Activated CD8-positive, alpha-beta memory T cell treated with anti-CD3 and anti-CD28 coated beads, Interleukin-2, amount 50 U/mL, for 4 hours (primary cell): ENCODE results near the gene NAPA.

Experiments
- DNase-seq: peaks from one replicate; pipeline ENCODE4 v3.0.0-alpha.2; 2020

Gene NAPA

GRCh38 chr19:47483800-47484690 lies 30.8 kb downstream of the NAPA start, which contains the start of gene KPTN:
Gene KPTN (minus strand): TSS chr19:47484219. CDS start chr19:47484160, 59 bp downstream.
- DNase-seq, result peak; percentile 90

- no peak for DNase-seq
These were observed 31.7 kb downstream of the NAPA start for GRCh38 chr19:47483200-47483599.

GRCh38 chr19:47481460-47482052 lies 33.3 kb downstream of the NAPA start:
- DNase-seq, result no peak

- DNase-seq, result no peak
These were observed 34.2 kb downstream of the NAPA start for GRCh38 chr19:47480658-47481057.

GRCh38 chr19:47479701-47480503 lies 35.0 kb downstream of the NAPA start:
- no peak for DNase-seq

- no peak for DNase-seq
These were observed 38.4 kb downstream of the NAPA start for GRCh38 chr19:47476438-47476972.

GRCh38 chr19:47475465-47475864 lies 39.4 kb downstream of the NAPA start:
- no peak for DNase-seq

- DNase-seq, result no peak
These were observed 41.5 kb downstream of the NAPA start for GRCh38 chr19:47473336-47473735.

GRCh38 chr19:47471733-47472457 lies 43.0 kb downstream of the NAPA start, which contains the start of gene SLC8A2:
Gene SLC8A2 (minus strand): TSS chr19:47471893. CDS start chr19:47466403, 5,490 bp downstream.
- DNase-seq, result peak; percentile 44

GRCh38 chr19:47471381-47471732 lies 43.5 kb downstream of the NAPA start:
- no peak for DNase-seq

- DNase-seq, result no peak
These were observed 44.2 kb downstream of the NAPA start for GRCh38 chr19:47470447-47471195.

- no peak for DNase-seq
These were observed 45.1 kb downstream of the NAPA start for GRCh38 chr19:47469719-47470118.

GRCh38 chr19:47469363-47469700 lies 45.5 kb downstream of the NAPA start:
- DNase-seq, result no peak

GRCh38 chr19:47467914-47468313 lies 46.9 kb downstream of the NAPA start:
- no peak for DNase-seq

GRCh38 chr19:47465957-47466356 lies 48.9 kb downstream of the NAPA start:
- DNase-seq, result no peak

- no peak for DNase-seq
These were observed 50.0 kb downstream of the NAPA start for GRCh38 chr19:47464675-47465419.

GRCh38 chr19:47461876-47462275 lies 53.0 kb downstream of the NAPA start:
- DNase-seq, result no peak

GRCh38 chr19:47459477-47459876 lies 55.4 kb downstream of the NAPA start:
- DNase-seq, result no peak

- DNase-seq, result no peak
These were observed 56.2 kb downstream of the NAPA start for GRCh38 chr19:47458672-47459071.

- no peak for DNase-seq
These were observed 58.0 kb downstream of the NAPA start for GRCh38 chr19:47456721-47457474.
